Activated CD4-positive, alpha-beta T cell treated with anti-CD3 and anti-CD28 coated beads, Interleukin-2, amount 50 U/mL, for 1 hour (primary cell): ENCODE data around the gene CETN2.
"Not testable (repeated sequence)": the region's sequence is repeated elsewhere in the genome, so short reads cannot be mapped to it uniquely, and the experiment has no call there.

Experiments
- DNase-seq: peaks from one replicate; pipeline ENCODE4 v3.0.0-alpha.2; 2020

The CETN2 gene

DNA sequence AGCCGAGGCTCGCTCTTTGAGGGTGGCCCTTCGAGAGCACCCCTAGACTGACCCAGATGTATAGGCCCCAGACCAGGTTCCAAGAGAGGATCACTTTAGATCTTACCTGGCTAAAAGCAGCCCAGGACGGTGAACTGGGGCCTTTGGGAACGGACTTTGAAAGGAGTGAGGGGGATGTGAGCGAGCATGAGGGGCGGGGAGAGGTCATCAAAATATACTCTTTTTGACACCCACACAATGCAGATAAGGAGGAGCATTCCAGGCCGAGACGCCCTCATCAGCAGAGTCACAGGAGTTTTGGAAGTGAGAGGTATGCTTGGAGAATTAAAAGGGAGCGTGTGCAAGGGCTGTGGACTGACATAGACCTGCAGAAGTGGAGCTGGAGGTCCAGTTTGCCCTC, 834 bp upstream of the CETN2 start:
- no peak for DNase-seq

- DNase-seq: no peak
These were observed 5.6 kb downstream of the CETN2 start for GRCh38 chrX:152824841-152825374.

- DNase-seq: no peak
These were observed 6.9 kb downstream of the CETN2 start for GRCh38 chrX:152823657-152824056.

GRCh38 chrX:152822383-152823086, 8.0 kb downstream of the CETN2 start:
- DNase-seq: no peak

DNA sequence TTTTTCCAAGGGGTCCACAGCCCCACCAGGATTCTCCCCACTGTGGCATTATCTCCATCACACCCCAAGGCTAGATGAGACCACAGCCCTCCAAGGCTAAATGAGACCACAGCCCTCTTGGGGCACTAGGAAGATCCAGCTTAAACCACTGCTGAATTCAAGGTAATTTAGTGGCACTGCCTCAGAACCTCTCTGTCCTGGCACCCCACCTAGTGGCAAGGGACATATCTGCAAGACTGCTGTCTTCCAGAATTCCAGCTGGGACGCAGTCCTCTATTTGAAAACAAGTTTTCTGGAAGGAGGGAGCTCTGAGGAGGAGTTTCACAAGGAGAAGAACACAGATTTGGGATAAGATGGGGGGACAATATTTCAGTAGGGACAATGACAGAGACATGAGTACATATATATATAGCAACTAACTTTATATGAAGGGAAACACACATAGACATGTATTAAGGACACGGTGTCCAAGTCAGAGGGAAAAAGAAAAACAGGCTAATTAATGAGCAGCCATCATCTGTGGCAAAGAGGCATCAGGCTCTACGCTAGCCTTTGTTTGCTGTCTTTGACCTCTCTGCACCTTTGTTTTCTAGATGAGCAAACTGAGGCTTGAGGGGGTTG, 9.3 kb downstream of the CETN2 start:
- DNase-seq: no peak

DNA sequence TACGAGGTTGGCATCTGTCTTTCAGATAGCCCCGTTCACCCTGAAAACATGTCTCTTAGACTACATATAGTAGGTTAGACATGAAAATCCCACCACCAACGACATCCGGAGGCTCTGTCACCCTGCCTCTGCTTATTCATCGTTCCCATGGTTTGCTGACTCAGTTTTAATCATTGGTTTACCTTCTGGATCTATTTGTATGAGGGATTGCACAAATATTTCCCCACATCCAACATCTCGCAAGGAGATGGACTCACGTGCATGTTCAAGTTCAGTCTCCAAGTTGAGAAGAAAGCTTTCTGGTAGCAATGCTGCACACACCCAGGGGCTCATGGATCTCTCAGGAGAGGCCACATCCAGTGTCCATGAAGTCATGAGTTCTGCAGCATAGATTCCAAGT, 10.8 kb downstream of the CETN2 start:
- no peak for DNase-seq

- no peak for DNase-seq
These were observed 11.3 kb downstream of the CETN2 start for GRCh38 chrX:152819266-152819665.

- no peak for DNase-seq
These were observed 12.2 kb downstream of the CETN2 start for GRCh38 chrX:152818356-152818755.

DNA sequence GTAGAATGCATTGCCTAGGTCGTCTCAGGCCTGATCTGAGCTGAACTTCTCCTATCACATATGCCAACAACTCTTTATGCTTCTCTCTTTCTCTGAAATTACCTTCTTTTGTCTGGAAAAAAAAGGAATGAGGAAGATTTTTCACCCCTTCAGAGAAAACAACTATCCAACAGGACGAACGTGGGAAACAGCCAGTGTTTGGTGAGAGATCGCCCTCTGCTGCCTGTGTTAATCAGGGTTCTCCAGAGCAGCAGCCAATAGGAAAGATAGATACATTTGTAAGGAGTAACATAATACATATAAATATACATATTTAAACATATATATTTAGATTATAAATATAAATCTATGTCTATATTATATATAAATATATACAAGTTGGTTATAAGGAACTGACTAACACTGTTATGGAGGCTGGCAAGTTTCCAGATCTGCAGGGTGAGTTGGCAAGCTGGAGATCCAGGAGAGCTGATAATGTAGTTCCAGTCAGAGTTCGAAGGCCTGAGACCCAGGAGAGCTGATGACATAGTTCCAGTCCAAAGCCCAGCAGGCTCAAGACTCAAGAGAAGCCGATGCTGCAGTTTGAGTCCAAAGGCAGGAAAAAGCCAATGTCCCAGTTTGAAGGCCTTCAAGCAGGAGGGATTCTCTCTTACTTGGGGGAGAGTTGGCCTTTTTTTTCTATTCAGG, 13.3 kb downstream of the CETN2 start:
- DNase-seq: no peak

- no peak for DNase-seq
These were observed 16.5 kb downstream of the CETN2 start for GRCh38 chrX:152814048-152814447.

GRCh38 chrX:152813206-152813605, 17.4 kb downstream of the CETN2 start:
- no peak for DNase-seq

- no peak for DNase-seq
These were observed 20.2 kb downstream of the CETN2 start for GRCh38 chrX:152810403-152810802.

DNA sequence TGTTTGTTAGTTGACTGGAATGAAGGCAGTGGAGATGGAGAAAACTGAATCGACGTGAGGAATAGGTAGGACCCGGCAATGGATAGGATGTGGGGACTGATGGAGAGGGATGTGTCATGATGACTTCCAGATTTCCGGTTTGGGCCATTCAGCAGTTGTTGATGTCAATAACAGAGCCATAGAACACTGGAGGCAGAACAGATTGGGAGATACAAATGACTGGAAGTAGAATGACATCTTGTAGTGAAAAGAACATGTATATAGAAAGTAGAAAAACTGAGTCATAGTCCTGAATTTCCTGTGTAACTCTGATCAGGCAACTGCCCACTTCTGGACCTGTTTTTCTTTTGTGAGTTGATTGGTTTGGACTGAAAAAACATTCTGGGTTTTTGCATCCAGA, 24.5 kb downstream of the CETN2 start:
- DNase-seq: no peak

- DNase-seq: no peak
These were observed 31.6 kb downstream of the CETN2 start for GRCh38 chrX:152798945-152799344.

- not testable (repeated sequence) for DNase-seq
These were observed 43.5 kb downstream of the CETN2 start for GRCh38 chrX:152787062-152787461.
